IPS-NIHi7 (cell line): ENCODE measurements around the gene TUBD1.
A peak's percentile ranks its signal among the peaks of the same experiment; 100 is the strongest.
"Not testable (repeated sequence)": the region's sequence is repeated elsewhere in the genome, so short reads cannot be mapped to it uniquely, and the experiment has no call there.

ENCODE experiments used
- DNase-seq: peaks from one replicate; pipeline ENCODE4 v3.0.0; 2012; ENCODE audit warnings: mixed read lengths; ENCODE audit errors: extremely low spot score

Gene TUBD1

GRCh38 chr17:59874376-59874775, 18.4 kb downstream of the TUBD1 start:
- no peak for DNase-seq

- not testable (repeated sequence) for DNase-seq
Measured at GRCh38 chr17:59873414-59873813, 19.3 kb downstream of the TUBD1 start.

GRCh38 chr17:59872351-59872750, 20.4 kb downstream of the TUBD1 start:
- no peak for DNase-seq

- no peak for DNase-seq
Measured at GRCh38 chr17:59870482-59870881, 22.3 kb downstream of the TUBD1 start.

- DNase-seq: no peak
Measured at GRCh38 chr17:59869941-59870218, 22.9 kb downstream of the TUBD1 start.

GRCh38 chr17:59863616-59864015, 29.1 kb downstream of the TUBD1 start:
- DNase-seq: no peak

- DNase-seq: no peak
Measured at GRCh38 chr17:59859444-59860025, 33.2 kb downstream of the TUBD1 start.

- DNase-seq: no peak
Measured at GRCh38 chr17:59858932-59859331, 33.8 kb downstream of the TUBD1 start.

GRCh38 chr17:59858167-59858816, 34.5 kb downstream of the TUBD1 start:
- no peak for DNase-seq

GRCh38 chr17:59856859-59857794, 35.6 kb downstream of the TUBD1 start:
- DNase-seq: no peak

- DNase-seq: not testable (repeated sequence)
Measured at GRCh38 chr17:59853919-59854729, 38.6 kb downstream of the TUBD1 start.

GRCh38 chr17:59853168-59853918, 39.4 kb downstream of the TUBD1 start:
- DNase-seq: peak; percentile 58

- not testable (repeated sequence) for DNase-seq
Measured at GRCh38 chr17:59852847-59853167, 39.9 kb downstream of the TUBD1 start.

- no peak for DNase-seq
Measured at GRCh38 chr17:59851439-59852375, 41.0 kb downstream of the TUBD1 start.

GRCh38 chr17:59850311-59850710, 42.4 kb downstream of the TUBD1 start:
- not testable (repeated sequence) for DNase-seq

GRCh38 chr17:59848778-59849177, 44.0 kb downstream of the TUBD1 start:
- DNase-seq: no peak

- no peak for DNase-seq
Measured at GRCh38 chr17:59848385-59848668, 44.4 kb downstream of the TUBD1 start.

GRCh38 chr17:59846394-59847165, 46.2 kb downstream of the TUBD1 start:
- no peak for DNase-seq

- DNase-seq: no peak
Measured at GRCh38 chr17:59845595-59846393, 46.9 kb downstream of the TUBD1 start.
